Sigmoid colon (tissue), 7 donors: ENCODE data around the gene ENDOG. TPM values are rescaled to one million over a fixed set of nuclear protein-coding genes. Genes with fewer than 3 reads are reported as not detected.

Experiments used
- DNase-seq: peaks from one replicate; pipeline ENCODE4 v3.0.0-alpha.2; 2019
- H3K27ac ChIP-seq, 4 donors: fragments of 200-600 bp; sonication (generic); one replicate each; pipeline ENCODE4 v1.5.1; 2016 to 2019; ENCODE audit warnings: mild to moderate bottlenecking in 1 of 4
- H3K27me3 ChIP-seq, 3 donors: fragments of 200-600 bp; sonication (generic); one replicate each; pipeline ENCODE4 v1.5.1; 2019; ENCODE audit warnings: mild to moderate bottlenecking in 1 of 3
- H3K36me3 ChIP-seq, 4 donors: fragments of 200-600 bp; sonication (generic); one replicate each; pipeline ENCODE4 v1.5.1; 2016 to 2019
- H3K4me1 ChIP-seq, 4 donors: fragments of 200-600 bp; sonication (generic); one replicate each; pipeline ENCODE4 v1.5.1; 2017 to 2019
- H3K4me3 ChIP-seq, 4 donors: fragments of 200-600 bp; sonication (generic); one replicate each; pipeline ENCODE4 v1.5.1; 2017 to 2019; ENCODE audit warnings: mild to moderate bottlenecking in 2 of 4, moderate library complexity in 1 of 4
- H3K9me3 ChIP-seq, 4 donors: fragments of 200-600 bp in 3 of 4; sonication (generic) in 3 of 4; one replicate each; pipeline versions ENCODE4 v1.5.1 to v1.6.1; 2013 to 2019
- CTCF ChIP-seq, 4 experiments: fragments of 450-650 bp in 3 of 4; fragments of 200-600 bp in 1 of 4; IDR thresholded peaks; one replicate each; pipeline ENCODE4 v1.5.1; 2016 to 2019; ENCODE audit warnings: antibody characterized with exemption in 4 of 4, mild to moderate bottlenecking in 3 of 4, moderate library complexity in 2 of 4
- EP300 ChIP-seq, 4 donors: sonication (generic); formaldehyde crosslinking; IDR thresholded peaks; one replicate each; pipeline ENCODE4 v1.6.1; 2017; ENCODE audit warnings: antibody characterized with exemption in 4 of 4
- POLR2A ChIP-seq, 2 donors: fragments of 450-650 bp; IDR thresholded peaks; one replicate each; pipeline ENCODE4 v1.6.1; 2016; ENCODE audit warnings: antibody characterized with exemption in 2 of 2, mild to moderate bottlenecking in 2 of 2, moderate library complexity in 2 of 2
- POLR2AphosphoS5 ChIP-seq, 4 donors: sonication (generic); formaldehyde crosslinking; IDR thresholded peaks; one replicate each; pipeline ENCODE4 v1.6.1; 2017; ENCODE audit warnings: antibody characterized with exemption in 4 of 4
- WGBS, 2 donors: extraction: QIAGEN DNeasy Blood & Tissue Kit; methylation state at CpG; one replicate each; pipeline ENCODE4 v1.1.7; 2013; 5-methylcytosine and 5-hydroxymethylcytosine counted together
- intact Hi-C: fragments of 100-400 bp; cut with DNase I; formaldehyde crosslinking; loops from one replicate; pipeline ENCODE4 v1.15.1; 2023
- polyA plus RNA-seq, 3 donors: library from polyadenylated mRNA; stranded (reverse); fragments of 200-250 nt; gene quantifications; one replicate each; pipeline ENCODE4 v1.2.3, GENCODE V29; 2013
- total RNA-seq, 4 donors: library from RNA; depleted of rRNA; stranded (reverse); fragments of >200 nt; gene quantifications; one replicate each; pipeline ENCODE4 v1.1.0, GENCODE V29; 2016
- donor health status: healthy with polysubstance abuse.
- donor health status: Bipolar disorder and iron deficiency.
- donor health status: healthy.

ENDOG gene
- total and polyA plus RNA-seq, 7 donors: 5.9 to 49.0 (median 15.7) TPM

- no peak overlapping the region for H3K4me3 ChIP-seq
- 86 to 91% methylated on average over 16 of the region's 16 CpGs for WGBS, 2 donors
- DNase-seq: no peak
- intact Hi-C loops: no loop called here
- no peak overlapping the region for H3K27ac ChIP-seq
- H3K36me3 ChIP-seq: peaks cover 0 to 54% (median 19%) of the 10 kb centered on the region in 4 donors
- no peak for TF ChIP-seq EP300 (IDR thresholded peaks at IDR 0.05)
- no peak for TF ChIP-seq POLR2A (IDR thresholded peaks at IDR 0.05)
- no peak for TF ChIP-seq POLR2AphosphoS5 (IDR thresholded peaks at IDR 0.05)
- peaks cover 0 to 20% (median 18%) of the 10 kb centered on the region in 4 donors for H3K4me1 ChIP-seq
- no peaks in the 10 kb centered on the region for H3K27me3 ChIP-seq
- no peaks in the 10 kb centered on the region for H3K9me3 ChIP-seq
These were observed 3.5 kb downstream of the ENDOG start for GRCh38 chr9:128821584-128822406.

GRCh38 chr9:128822407-128823042 is 4.2 kb downstream of the ENDOG start:
- Histone ChIP-seq H3K27me3 (no peaks in the 10 kb centered on the region), H3K4me1 (peaks cover 0 to 20% (median 18%) of the 10 kb centered on the region in 4 donors), H3K27ac (no peak overlapping the region), H3K4me3 (no peak overlapping the region), H3K9me3 (no peaks in the 10 kb centered on the region), H3K36me3 (peaks cover 0 to 60% (median 19%) of the 10 kb centered on the region in 4 donors)
- 93 to 95% methylated on average over 22 of the region's 22 CpGs for WGBS, 2 donors
- TF ChIP-seq EP300 (IDR thresholded peaks at IDR 0.05) (no peak), POLR2A (IDR thresholded peaks at IDR 0.05) (no peak), POLR2AphosphoS5 (IDR thresholded peaks at IDR 0.05) (no peak), CTCF (IDR thresholded peaks at IDR 0.05) (no peak)
- intact Hi-C loops: no loop called here
- DNase-seq: no peak

- 89 to 92% methylated on average over 19 of the region's 19 CpGs for WGBS, 2 donors
- Histone ChIP-seq H3K27ac (no peak overlapping the region), H3K36me3 (peaks cover 0 to 65% (median 19%) of the 10 kb centered on the region in 4 donors), H3K27me3 (no peaks in the 10 kb centered on the region), H3K9me3 (no peaks in the 10 kb centered on the region), H3K4me1 (peaks cover 0 to 21% (median 19%) of the 10 kb centered on the region in 4 donors), H3K4me3 (no peak overlapping the region)
- intact Hi-C loops: no loop called here
- no peak for DNase-seq
- TF ChIP-seq POLR2AphosphoS5 (IDR thresholded peaks at IDR 0.05) (no peak), POLR2A (IDR thresholded peaks at IDR 0.05) (no peak)
These were observed 5.1 kb downstream of the ENDOG start for GRCh38 chr9:128823362-128823902.

GRCh38 chr9:128823903-128824406 is 5.7 kb downstream of the ENDOG start:
- Histone ChIP-seq H3K9me3 (no peaks in the 10 kb centered on the region), H3K27ac (no peak overlapping the region), H3K27me3 (no peaks in the 10 kb centered on the region), H3K4me3 (no peak overlapping the region), H3K36me3 (peaks cover 0 to 65% (median 19%) of the 10 kb centered on the region in 4 donors), H3K4me1 (peaks cover 0 to 24% (median 21%) of the 10 kb centered on the region in 4 donors)
- intact Hi-C loops: no loop called here
- TF ChIP-seq POLR2A (IDR thresholded peaks at IDR 0.05) (no peak), POLR2AphosphoS5 (IDR thresholded peaks at IDR 0.05) (no peak), EP300 (IDR thresholded peaks at IDR 0.05) (no peak), CTCF (IDR thresholded peaks at IDR 0.05) (no peak)
- no peak for DNase-seq
- 81 to 89% methylated on average over 12 of the region's 12 CpGs for WGBS, 2 donors

GRCh38 chr9:128824911-128825310 is 6.6 kb downstream of the ENDOG start:
- intact Hi-C loops: no loop called here
- Histone ChIP-seq H3K9me3 (no peaks in the 10 kb centered on the region), H3K36me3 (peaks cover 0 to 65% (median 19%) of the 10 kb centered on the region in 4 donors), H3K27me3 (no peaks in the 10 kb centered on the region), H3K27ac (no peak overlapping the region), H3K4me3 (no peak overlapping the region), H3K4me1 (peaks cover 0 to 19% (median 17%) of the 10 kb centered on the region in 4 donors)
- no peak for DNase-seq
- 88 to 91% methylated on average over 7 of the region's 7 CpGs for WGBS, 2 donors
- no peak for TF ChIP-seq POLR2AphosphoS5 (IDR thresholded peaks at IDR 0.05)
- TF ChIP-seq EP300 (IDR thresholded peaks at IDR 0.05): no peak
- TF ChIP-seq CTCF (IDR thresholded peaks at IDR 0.05): no peak
- TF ChIP-seq POLR2A (IDR thresholded peaks at IDR 0.05): no peak
